ENCODE data around the gene HACE1.

GRCh38 chr6:104682722-104683643, 176.7 kb downstream of the HACE1 start:
- TF ChIP-seq ZNF8 (CRISPR knock-in tag; IDR thresholded peaks at IDR 0.05) (no peak), ZNF565 (CRISPR knock-in tag; conservative IDR thresholded peaks at IDR 0.05; ENCODE audit: low read depth) (no peak), ZC3H10 (CRISPR knock-in tag; IDR thresholded peaks at IDR 0.05) (no peak), ARNTL (CRISPR knock-in tag; IDR thresholded peaks at IDR 0.05; ENCODE audit: borderline replicate concordance, low read depth) (no peak), CSDC2 (CRISPR knock-in tag; IDR thresholded peaks at IDR 0.05) (no peak)
- TF ChIP-seq, protein P1, sequence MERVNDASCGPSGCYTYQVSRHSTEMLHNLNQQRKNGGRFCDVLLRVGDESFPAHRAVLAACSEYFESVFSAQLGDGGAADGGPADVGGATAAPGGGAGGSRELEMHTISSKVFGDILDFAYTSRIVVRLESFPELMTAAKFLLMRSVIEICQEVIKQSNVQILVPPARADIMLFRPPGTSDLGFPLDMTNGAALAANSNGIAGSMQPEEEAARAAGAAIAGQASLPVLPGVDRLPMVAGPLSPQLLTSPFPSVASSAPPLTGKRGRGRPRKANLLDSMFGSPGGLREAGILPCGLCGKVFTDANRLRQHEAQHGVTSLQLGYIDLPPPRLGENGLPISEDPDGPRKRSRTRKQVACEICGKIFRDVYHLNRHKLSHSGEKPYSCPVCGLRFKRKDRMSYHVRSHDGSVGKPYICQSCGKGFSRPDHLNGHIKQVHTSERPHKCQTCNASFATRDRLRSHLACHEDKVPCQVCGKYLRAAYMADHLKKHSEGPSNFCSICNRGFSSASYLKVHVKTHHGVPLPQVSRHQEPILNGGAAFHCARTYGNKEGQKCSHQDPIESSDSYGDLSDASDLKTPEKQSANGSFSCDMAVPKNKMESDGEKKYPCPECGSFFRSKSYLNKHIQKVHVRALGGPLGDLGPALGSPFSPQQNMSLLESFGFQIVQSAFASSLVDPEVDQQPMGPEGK (CRISPR knock-in tag; IDR thresholded peaks at IDR 0.05; ENCODE audit: borderline replicate concordance): no peak

Data from SK-N-SH treated with all-trans-retinoic acid at 6 μM for 48 hours (cell line).